ENCODE data around the gene EGFL8. TPM values are rescaled to one million over a fixed set of nuclear protein-coding genes. Genes with fewer than 3 reads are reported as not detected.

Gene EGFL8
- polyA plus RNA-seq, 1 experiment, result 4.0 TPM

DNA sequence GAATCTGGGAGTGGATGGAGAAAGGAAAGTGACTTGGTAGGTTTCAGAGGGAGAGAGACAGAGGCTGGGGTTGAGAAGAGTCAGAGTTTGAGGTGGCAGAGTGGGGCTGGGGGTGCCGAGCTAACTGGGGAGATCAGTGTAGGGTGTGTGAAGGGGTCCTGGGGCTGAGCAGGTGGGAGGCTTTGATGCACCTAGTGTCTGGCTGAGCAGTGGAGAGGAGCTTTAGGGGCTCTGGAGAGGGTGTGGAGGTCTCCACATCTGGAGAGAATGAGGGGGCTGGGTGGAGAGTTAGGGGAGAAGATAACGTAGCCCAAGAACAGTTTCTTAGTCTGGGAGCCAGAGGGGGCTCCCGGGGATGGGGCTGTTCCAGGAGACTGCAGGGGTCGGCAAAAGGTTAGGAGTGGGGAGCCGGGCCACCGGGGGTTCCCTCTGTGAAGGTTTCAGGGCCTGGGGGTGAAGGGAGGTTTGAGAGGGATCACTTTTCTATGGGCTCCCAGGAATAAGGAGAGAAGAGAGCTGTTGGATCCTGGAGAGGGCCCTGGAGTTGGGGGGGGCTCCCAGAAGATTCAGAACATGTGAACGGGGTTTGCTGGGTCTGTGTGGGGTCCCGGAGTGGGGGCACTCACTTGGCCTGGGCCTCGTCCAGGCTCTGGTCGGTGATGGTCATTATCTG lies 24.8 kb downstream of the EGFL8 start:
- H3K4me3 ChIP-seq (ENCODE audit: low read depth, low read length), result peak overlapping the region; percentile 74
- no peak for DNase-seq (ENCODE audit: low read depth)
- ChIA-PET CTCF (interaction anchor here (0.6 to 1.8 kb wide), 2 partner anchors 41 to 71 kb away, joined by 3 to 8 read pairs; no protein-coding TSS in a partner anchor), POLR2A (interaction anchor here (1.1 kb wide), 1 partner anchor 12 kb away, joined by 7 read pairs; no protein-coding TSS in a partner anchor)
- no peaks in the 10 kb centered on the region for H3K27me3 ChIP-seq (ENCODE audit: control insufficient read depth, insufficient read depth, low read length)
- no peak for TF ChIP-seq CTCF (IDR thresholded peaks at IDR 0.05; ENCODE audit: insufficient read depth, low read depth, low read length)
- peaks cover 3% of the 10 kb centered on the region; the same call in 1 of the 2 replicates for H3K36me3 ChIP-seq (ENCODE audit: control insufficient read depth, insufficient read depth, low read length)

- ChIA-PET CTCF (interaction anchor here (1.8 to 2.1 kb wide), 2 partner anchors 13 to 71 kb away, joined by 7 to 8 read pairs; no protein-coding TSS in a partner anchor), POLR2A (interaction anchor here (0.8 kb wide), 1 partner anchor 12 kb away, joined by 6 read pairs; no protein-coding TSS in a partner anchor)
- peak overlapping the region; percentile 74 for H3K4me3 ChIP-seq (ENCODE audit: low read depth, low read length)
- TF ChIP-seq CTCF (IDR thresholded peaks at IDR 0.05; ENCODE audit: insufficient read depth, low read depth, low read length), result no peak
- DNase-seq (ENCODE audit: low read depth), result no peak
- H3K36me3 ChIP-seq (ENCODE audit: control insufficient read depth, insufficient read depth, low read length), result peaks cover 3% of the 10 kb centered on the region; the same call in 1 of the 2 replicates
- H3K27me3 ChIP-seq (ENCODE audit: control insufficient read depth, insufficient read depth, low read length), result no peaks in the 10 kb centered on the region
Observed at GRCh38 chr6:32189742-32190053, 25.3 kb downstream of the EGFL8 start.

DNA sequence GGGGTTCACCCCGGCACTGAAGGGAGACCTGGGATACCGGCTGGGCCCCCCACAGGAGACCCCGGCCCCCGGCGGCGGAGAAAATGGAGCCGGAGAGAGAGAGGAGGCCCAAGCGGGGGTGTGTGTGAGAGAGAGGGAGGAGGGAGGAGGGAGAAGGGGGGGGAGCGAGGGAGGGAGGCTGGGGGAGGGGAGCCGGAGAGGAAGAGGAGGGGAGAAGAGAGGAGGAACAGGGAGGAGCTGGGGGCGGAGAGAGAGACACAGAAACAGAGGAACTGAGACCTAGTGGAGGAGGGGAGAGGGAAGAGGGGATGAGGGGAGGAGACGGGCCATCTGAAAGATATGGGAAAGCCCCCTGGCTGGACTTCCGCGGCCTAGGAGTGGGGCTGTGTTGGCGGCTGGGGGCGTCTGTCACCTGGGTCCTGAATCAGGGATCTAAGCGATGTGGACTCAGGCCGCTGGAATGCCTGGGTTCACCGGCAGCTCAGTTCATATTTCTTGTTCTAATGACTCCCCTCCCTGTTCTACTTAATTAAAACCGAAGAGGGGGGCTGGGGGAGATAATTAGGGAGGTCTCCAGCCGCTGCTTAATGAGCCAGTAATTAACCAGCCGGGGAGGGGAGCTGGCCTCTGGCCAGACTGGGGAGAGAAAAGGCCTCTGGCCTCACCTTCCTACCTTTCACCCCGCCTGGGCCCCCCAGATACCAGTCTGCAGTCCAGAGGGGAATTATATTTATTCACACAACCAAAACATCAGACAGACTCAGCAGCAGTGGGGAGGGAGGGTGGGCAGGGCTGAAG lies 25.9 kb downstream of the EGFL8 start, which contains the start of gene PBX2:
Gene PBX2 (minus strand): TSS at position 149 of the 798 bp plus-strand sequence. CDS start 287 bp downstream, outside the sequence.
- peak; percentile 38 for DNase-seq (ENCODE audit: low read depth)
- POLR2A ChIA-PET, result interaction anchor here (0.6 to 1.4 kb wide), 5 partner anchors 13 to 781 kb away, joined by 4 to 6 read pairs (median 4); partner anchors contain the start of gene NEU1
- no peak for TF ChIP-seq CTCF (IDR thresholded peaks at IDR 0.05; ENCODE audit: insufficient read depth, low read depth, low read length)
- Histone ChIP-seq H3K27me3 (ENCODE audit: control insufficient read depth, insufficient read depth, low read length) (no peaks in the 10 kb centered on the region), H3K4me3 (ENCODE audit: low read depth, low read length) (peak within 1 kb of the TSS; percentile 74), H3K36me3 (ENCODE audit: control insufficient read depth, insufficient read depth, low read length) (peaks cover 3% of the 10 kb centered on the region; the same call in 1 of the 2 replicates)
- CTCF ChIA-PET, result interaction anchor here (0.6 to 2.1 kb wide), 3 partner anchors 13 to 561 kb away, joined by 3 to 8 read pairs (median 7); no protein-coding TSS in a partner anchor

DNA sequence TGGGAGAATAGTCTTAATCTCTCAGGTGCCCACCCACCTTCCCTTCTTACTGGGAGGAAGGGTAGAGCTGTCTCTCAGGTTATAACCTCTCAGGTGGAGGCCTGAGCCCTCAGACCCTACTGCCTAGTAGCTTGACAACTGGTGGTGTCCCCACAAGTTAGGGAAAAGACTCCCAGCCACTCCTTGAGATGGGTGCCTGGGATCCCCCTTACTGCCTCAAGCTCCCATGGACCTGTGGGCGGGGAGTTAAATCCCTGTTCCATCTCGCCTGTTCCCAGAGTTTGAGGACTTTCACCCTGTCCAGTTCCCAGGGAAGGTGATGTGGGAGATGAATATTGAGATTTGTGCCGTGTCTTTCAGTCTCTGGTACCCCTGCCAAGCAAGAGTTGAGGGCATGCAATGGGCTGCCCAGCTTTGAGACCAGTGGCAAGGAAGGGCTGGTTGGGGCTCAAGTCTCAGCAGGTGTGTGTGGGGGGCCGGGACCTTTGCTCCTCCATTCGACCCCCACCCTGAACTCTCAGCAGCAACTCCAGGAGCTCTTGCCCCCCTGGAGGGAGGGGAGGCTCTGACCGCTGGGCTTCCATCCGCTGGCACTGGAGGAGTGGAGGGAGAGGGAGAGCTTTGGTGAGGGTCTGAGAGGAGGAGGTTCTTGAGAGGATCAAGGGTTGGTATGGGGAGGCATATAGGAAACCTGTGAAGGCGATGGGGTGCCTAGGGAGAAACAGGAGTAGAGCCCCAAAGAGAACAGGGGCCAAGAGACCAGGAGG lies 26.7 kb downstream of the EGFL8 start:
- Histone ChIP-seq H3K27me3 (ENCODE audit: control insufficient read depth, insufficient read depth, low read length) (no peaks in the 10 kb centered on the region), H3K36me3 (ENCODE audit: control insufficient read depth, insufficient read depth, low read length) (peaks cover 3% of the 10 kb centered on the region; the same call in 1 of the 2 replicates), H3K4me3 (ENCODE audit: low read depth, low read length) (peak overlapping the region; percentile 74)
- CTCF ChIA-PET, result interaction anchor here (0.6 to 2.1 kb wide), 2 partner anchors 14 to 562 kb away, joined by 3 to 7 read pairs; no protein-coding TSS in a partner anchor
- DNase-seq (ENCODE audit: low read depth), result no peak
- POLR2A ChIA-PET, result interaction anchor here (0.6 to 1.4 kb wide), 2 partner anchors 329 to 781 kb away, joined by 4 read pairs; partner anchors contain the start of gene NEU1
- no peak for TF ChIP-seq CTCF (IDR thresholded peaks at IDR 0.05; ENCODE audit: insufficient read depth, low read depth, low read length)
